Kidney (tissue), 14 donors: ENCODE measurements around the gene TBCK. TPM values are rescaled to one million over a fixed set of nuclear protein-coding genes. Genes with fewer than 3 reads are reported as not detected.
"Not testable (repeated sequence)": the region's sequence is repeated elsewhere in the genome, so short reads cannot be mapped to it uniquely, and the experiment has no call there.

Source experiments
- DNase-seq, 5 donors: peaks; one replicate each; pipeline ENCODE4 v3.0.0-alpha.2; 2013 to 2020
- FAIRE-seq: peaks from 2 replicates; lab custom pipeline; 2012; peaks lifted over from hg19 to GRCh38; lab: Jason Lieb, UNC
- H3K27ac ChIP-seq, 2 donors: one replicate each; pipeline ENCODE4 v1.7.0; 2013; ENCODE audit warnings: low read depth in 2 of 2, low read length in 2 of 2, inconsistent platforms in 1 of 2
- H3K27me3 ChIP-seq: one replicate; pipeline ENCODE4 v1.7.1; 2013; ENCODE audit warnings: low read length, inconsistent platforms; ENCODE audit not compliant: control insufficient read depth, insufficient read depth
- H3K36me3 ChIP-seq, 3 donors: one replicate each; pipeline versions ENCODE4 v1.7.0 to v1.7.1; 2013; ENCODE audit warnings: low read length in 3 of 3, control low read depth in 1 of 3, inconsistent platforms in 1 of 3; ENCODE audit not compliant: insufficient read depth in 3 of 3, control insufficient read depth in 2 of 3
- H3K4me1 ChIP-seq, 3 donors: one replicate each; pipeline versions ENCODE4 v1.7.0 to v1.7.1; 2013; ENCODE audit warnings: low read length in 3 of 3, inconsistent platforms in 1 of 3, low read depth in 1 of 3; ENCODE audit not compliant: control insufficient read depth in 2 of 3, insufficient read depth in 2 of 3
- H3K4me3 ChIP-seq, 3 donors: one replicate each; pipeline versions ENCODE4 v1.7.0 to v1.8.1; 2013; ENCODE audit warnings: low read length in 3 of 3, control low read depth in 1 of 3, inconsistent platforms in 1 of 3
- H3K9ac ChIP-seq, 3 donors: one replicate each; pipeline versions ENCODE4 v1.7.0 to v1.7.1; 2013; ENCODE audit warnings: low read length in 3 of 3, control low read depth in 1 of 3, inconsistent platforms in 1 of 3
- H3K9me3 ChIP-seq, 3 donors: one replicate each; pipeline versions ENCODE4 v1.7.0 to v1.7.1; 2013; ENCODE audit warnings: low read length in 3 of 3, control low read depth in 1 of 3, inconsistent platforms in 1 of 3; ENCODE audit not compliant: control insufficient read depth in 2 of 3, insufficient read depth in 1 of 3
- CTCF ChIP-seq: IDR thresholded peaks from 3 replicates; pipeline ENCODE4 v1.5.1; 2012; ENCODE audit warnings: mild to moderate bottlenecking, moderate library complexity, borderline replicate concordance; ENCODE audit not compliant: insufficient read depth; ENCODE audit errors: extremely low read depth
- intact Hi-C: fragments of 100-400 bp; cut with DNase I; formaldehyde crosslinking; loops from one replicate; pipeline ENCODE4 v1.11.1; 2022
- polyA plus RNA-seq: library from polyadenylated mRNA; stranded (reverse); fragments of 350-450 nt; fragmentation: Illumina TruSeq; extraction: RNeasy Lipid Tissue Mini Kit (QIAGEN cat#74804); gene quantifications from one replicate; pipeline ENCODE4 v1.2.3, GENCODE V29; 2014; ENCODE audit warnings: low read depth, low replicate concordance; ENCODE audit not compliant: insufficient read depth
- total RNA-seq: library from RNA; stranded (reverse); fragmentation: NEBNext Ultra II Directional; extraction: Animal tissue kit (Norgen Biotek cat#: 25700); gene quantifications from one replicate; pipeline ENCODE4 v1.2.1, GENCODE V29; 2021
- donor health status: control.
- donor health status: control.
- donor health status: control.
- donor health status: control.
- donor health status: control.
- donor health status: DM: yes; HTN: yes; CAD: no.
- donor health status: Normal renal cell carcinoma (clear cell type).

TBCK gene
- total and polyA plus RNA-seq, 2 donors from 2014 or later, result 15.8 to 50.0 TPM

- intact Hi-C loops, result no loop called here
- Histone ChIP-seq H3K4me3 (no peak overlapping the region), H3K27ac (no peak overlapping the region), H3K9me3 (no peaks in the 10 kb centered on the region), H3K9ac (no peak overlapping the region), H3K27me3 (no peaks in the 10 kb centered on the region), H3K4me1 (peaks cover 0 to 1% (median 0%) of the 10 kb centered on the region in 3 donors), H3K36me3 (peaks cover 3 to 7% (median 6%) of the 10 kb centered on the region in 3 donors)
- TF ChIP-seq CTCF, result no peak
- no peak for DNase-seq
- peak; percentile 62 for FAIRE-seq
Measured at GRCh38 chr4:106323119-106323518, 7.1 kb upstream of the TBCK start.

GRCh38 chr4:106321814-106322213 is 5.8 kb upstream of the TBCK start:
- FAIRE-seq, H3K9me3 ChIP-seq, H3K27me3 ChIP-seq, H3K4me3 ChIP-seq, H3K36me3 ChIP-seq, DNase-seq, intact Hi-C loops, H3K9ac ChIP-seq, H3K27ac ChIP-seq: not testable (repeated sequence)
- peaks cover 0 to 12% (median 11%) of the 10 kb centered on the region in 3 donors for H3K4me1 ChIP-seq

GRCh38 chr4:106321168-106321567 is 5.2 kb upstream of the TBCK start:
- H3K27me3 ChIP-seq, H3K4me3 ChIP-seq, H3K9me3 ChIP-seq, intact Hi-C loops, H3K9ac ChIP-seq, FAIRE-seq, H3K36me3 ChIP-seq, H3K27ac ChIP-seq: not testable (repeated sequence)
- DNase-seq, result peak in 1 of 5 donors; percentile 39
- peaks cover 0 to 13% (median 11%) of the 10 kb centered on the region in 3 donors for H3K4me1 ChIP-seq

- Histone ChIP-seq H3K4me3 (no peak overlapping the region), H3K36me3 (no peaks in the 10 kb centered on the region), H3K27ac (no peak overlapping the region), H3K4me1 (peaks cover 0 to 13% (median 11%) of the 10 kb centered on the region in 3 donors), H3K9ac (no peak overlapping the region), H3K27me3 (no peaks in the 10 kb centered on the region), H3K9me3 (no peaks in the 10 kb centered on the region)
- DNase-seq (no peak), FAIRE-seq (no peak)
- no peak for TF ChIP-seq CTCF
- intact Hi-C loops, result no loop called here
Measured at GRCh38 chr4:106320235-106320634, 4.2 kb upstream of the TBCK start.
